Stimulated activated CD8-positive, alpha-beta memory T cell treated with anti-CD3 and anti-CD28 coated beads, Interleukin-12 subunit alpha, Interleukin-12 subunit beta, amount 100 ng/mL, for 4 hours (primary cell): Measurements from ENCODE around the gene IQUB.
"Not testable (repeated sequence)": the region's sequence is repeated elsewhere in the genome, so short reads cannot be mapped to it uniquely, and the experiment has no call there.

Experiments used
- DNase-seq: peaks from one replicate; pipeline ENCODE4 v3.0.0-alpha.2; 2020; ENCODE audit warnings: low read depth

The IQUB gene

DNA sequence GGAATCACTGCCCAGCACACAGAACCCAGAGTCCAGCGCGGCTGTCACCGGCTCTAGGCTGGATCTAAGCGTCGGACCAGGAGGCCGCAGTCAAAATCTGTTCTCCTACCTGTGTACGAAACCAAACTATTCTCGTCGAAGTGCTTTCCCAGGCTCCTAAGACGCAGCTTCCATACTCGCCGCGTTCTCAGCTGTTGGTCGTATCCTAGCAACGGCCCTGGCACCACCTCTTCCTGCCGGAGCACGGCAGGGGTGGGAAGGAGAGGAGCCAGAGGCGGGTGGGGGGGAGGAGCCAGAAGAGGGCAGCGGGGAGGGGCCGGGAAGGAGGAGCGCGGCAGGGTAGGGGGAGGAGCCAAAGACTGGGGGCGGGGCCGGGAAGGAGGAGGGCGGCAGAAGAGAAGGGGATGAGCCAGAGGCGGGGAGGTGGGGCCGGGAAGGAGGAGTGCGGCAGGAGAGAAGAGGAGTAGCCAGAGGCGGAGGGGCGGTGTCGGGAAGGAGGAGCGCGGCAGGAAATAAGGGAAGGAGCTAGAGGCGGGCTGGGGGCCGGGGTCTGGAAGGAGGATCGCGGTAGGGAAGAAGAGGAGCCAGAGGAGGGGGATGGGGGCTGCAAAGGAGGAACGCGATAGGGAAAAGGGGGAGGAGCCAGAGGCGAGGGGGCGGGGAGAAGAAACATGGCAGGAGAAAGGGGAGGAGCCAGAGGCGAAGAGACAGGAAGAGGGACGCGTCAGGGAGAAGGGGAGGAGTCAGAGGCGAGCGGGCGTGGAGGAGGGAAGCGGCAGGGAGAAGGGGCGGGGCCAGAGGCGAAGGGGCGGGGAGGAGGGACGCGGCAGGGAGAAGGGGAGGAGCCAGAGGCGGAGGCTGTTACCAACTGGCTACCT is at the start of gene IQUB:
TSS of gene IQUB (minus strand) at position 213 of the 878 bp plus-strand sequence. CDS start 22,255 bp downstream, outside the sequence.
- peak; percentile 88 for DNase-seq

DNA sequence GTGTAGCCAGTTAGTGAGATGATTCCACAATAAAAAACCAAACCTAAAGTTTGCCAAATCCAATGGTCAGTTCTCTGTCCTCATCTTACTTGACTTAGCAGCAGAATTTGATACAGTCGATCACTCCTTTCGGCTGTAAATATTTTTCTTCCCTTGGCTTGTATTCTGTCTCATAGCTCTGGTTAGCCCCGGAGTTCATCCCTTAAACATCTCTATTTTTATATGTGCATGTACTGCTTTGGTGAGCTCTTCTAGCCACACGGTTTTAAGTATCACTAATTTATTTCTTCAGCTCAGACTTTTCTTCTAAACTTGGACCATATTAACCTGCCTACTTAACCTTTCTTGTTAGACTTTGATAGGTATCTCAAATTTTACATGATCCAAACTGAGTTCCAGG is 49.4 kb upstream of the IQUB start:
- no peak for DNase-seq

- DNase-seq: no peak
These were observed 46.7 kb upstream of the IQUB start for GRCh38 chr7:123581162-123581459.

DNA sequence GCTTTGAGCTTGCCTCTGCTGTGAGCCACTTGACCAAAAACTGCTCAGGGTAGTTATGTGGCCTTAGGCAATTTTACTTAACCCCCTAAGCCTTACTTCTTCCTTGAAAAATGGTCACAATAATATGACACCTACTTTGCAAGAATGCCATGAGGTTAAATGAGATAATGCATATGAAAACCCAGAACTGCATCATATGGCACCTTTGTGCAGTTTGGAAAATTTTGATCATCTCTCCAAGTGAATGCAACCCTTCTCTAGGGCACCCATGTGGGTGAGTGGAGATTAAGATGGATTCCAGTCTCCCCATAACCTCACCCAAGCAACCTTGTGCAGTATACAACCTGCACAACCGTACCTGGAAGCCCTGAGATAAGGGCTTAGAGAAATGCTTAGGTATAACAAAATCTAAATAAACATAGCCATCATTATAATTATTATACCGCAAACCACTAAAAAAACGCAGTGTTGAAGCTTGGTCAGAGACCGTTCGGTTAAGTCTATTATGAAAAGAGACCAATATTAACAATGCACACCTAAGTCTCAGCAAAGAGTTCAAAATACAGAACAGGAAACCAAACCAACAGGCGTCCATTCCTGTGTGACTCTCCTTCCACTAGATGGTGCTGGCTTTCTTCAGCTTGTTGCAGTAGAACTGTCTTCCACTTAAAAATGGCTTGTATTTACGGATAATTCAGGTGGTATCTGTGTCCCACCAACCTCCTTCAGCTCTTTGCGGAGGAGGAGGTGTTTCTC is 46.2 kb upstream of the IQUB start:
- DNase-seq: no peak

GRCh38 chr7:123579416-123579815 is 45.0 kb upstream of the IQUB start:
- no peak for DNase-seq

DNA sequence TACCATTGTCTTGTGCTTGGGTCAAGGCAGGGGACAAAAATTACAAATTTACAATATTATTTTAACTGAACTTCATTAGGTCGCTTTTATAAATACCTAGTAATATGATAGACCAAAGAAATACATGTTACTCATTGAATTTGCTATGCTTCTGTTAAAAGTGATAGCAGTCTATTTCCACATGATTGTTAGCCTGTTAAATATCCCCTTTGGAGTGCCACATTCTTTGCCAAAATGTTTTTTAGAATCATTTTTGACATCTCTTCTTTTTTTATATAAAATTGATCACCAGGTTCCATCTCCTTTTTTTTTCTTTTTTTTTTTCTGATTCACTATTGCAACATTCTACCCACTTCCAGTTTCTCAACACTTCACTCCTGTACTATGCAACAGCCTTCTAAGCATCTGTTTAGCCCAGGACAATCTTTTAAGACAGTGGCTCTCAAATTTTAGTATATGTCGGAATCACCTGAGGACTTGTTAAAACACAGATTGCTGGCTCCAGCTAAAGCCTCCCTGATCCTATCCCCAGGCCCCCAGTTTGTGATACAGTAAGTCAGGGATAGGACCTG is 39.6 kb upstream of the IQUB start:
- DNase-seq: no peak

- DNase-seq: no peak
These were observed 38.9 kb upstream of the IQUB start for GRCh38 chr7:123573341-123573740.

DNA sequence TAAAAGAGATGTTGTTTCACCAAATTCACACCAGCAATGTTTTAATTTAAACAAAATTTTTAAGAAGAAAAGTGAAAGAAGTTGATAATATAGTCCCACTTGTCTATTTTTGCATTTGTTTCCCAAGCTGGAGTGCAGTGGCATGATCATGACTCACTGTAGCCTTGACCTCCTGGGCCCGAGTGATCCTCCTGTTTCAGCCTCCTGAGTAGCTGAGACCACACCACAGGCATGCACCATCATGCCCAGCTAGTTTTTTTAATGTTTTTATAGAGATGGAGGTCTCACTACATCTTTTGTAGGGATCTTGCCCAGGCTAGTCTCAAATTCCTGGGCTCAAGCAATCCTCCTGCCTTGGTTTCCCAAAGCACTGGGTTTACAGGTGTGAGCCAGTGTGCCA is 37.3 kb upstream of the IQUB start:
- no peak for DNase-seq

- DNase-seq: no peak
These were observed 36.8 kb upstream of the IQUB start for GRCh38 chr7:123571187-123571586.

- no peak for DNase-seq
These were observed 36.2 kb upstream of the IQUB start for GRCh38 chr7:123570390-123571182.

GRCh38 chr7:123569352-123570010 is 35.1 kb upstream of the IQUB start:
- DNase-seq: no peak

DNA sequence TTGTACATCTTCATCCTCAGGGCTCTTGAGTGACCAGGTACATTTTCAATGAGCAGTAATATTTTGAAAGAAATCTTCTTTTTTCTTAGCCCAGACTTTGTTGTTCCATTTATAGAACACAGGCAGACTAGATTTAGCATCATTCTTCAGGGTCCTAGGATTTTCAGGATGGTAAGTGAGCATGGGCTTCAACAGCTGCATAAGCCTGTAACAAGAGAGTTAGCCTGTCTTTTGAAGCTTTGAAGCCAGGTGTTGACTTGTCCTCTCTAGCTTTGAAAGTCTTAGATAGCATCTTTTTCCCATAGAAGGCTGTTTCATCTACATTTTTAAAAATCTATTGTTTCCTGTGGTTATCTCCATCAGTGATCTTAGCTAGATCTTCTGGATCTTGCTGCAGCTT is 27.7 kb upstream of the IQUB start:
- no peak for DNase-seq

GRCh38 chr7:123558289-123558874 is 24.0 kb upstream of the IQUB start:
- DNase-seq: no peak

DNA sequence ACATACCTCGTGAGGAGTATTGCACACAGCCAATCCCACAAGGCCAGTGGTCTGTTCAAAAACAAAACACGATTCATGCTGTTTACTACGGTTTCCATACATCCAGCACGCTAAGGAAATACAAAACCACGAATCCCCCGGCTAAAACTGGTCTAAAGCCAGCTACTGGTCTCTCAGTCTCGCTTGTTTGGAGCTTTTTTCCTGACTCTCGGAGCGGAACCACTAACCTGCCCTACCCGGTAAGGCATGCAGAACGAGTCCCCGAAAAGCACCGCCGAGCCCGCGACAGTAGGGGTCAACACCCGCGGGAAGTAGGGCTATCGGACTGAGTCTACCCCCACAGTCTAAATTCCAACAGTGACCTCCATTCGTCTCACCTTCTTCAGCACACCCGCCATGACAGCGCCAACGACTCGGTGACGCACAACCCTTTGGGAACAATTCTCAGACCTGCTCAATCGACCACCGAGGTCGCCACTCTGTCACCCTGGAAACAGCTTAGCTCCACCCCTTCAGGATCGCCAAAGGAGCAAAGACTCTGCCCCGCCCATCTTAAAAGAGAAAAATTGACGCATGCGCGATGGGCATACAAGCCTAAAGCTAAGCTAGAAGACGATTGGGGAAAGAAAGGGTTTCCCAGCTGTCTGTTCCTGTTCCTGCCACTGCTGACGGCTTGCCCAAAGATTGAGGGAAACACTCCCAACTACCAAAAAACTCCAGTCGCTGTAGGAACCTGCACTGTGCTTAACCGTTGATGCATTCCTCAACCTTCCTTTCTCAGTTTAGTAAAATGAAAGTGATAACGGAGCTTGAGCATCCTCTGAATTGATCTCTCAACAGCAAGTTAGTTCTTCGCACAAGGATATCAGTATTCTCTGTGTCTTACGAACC is 23.2 kb upstream of the IQUB start, which contains the start of gene NDUFA5:
TSS of gene NDUFA5 (minus strand) at position 421 of the 891 bp plus-strand sequence. CDS start at position 398, 23 bp downstream.
- DNase-seq: peak; percentile 85

DNA sequence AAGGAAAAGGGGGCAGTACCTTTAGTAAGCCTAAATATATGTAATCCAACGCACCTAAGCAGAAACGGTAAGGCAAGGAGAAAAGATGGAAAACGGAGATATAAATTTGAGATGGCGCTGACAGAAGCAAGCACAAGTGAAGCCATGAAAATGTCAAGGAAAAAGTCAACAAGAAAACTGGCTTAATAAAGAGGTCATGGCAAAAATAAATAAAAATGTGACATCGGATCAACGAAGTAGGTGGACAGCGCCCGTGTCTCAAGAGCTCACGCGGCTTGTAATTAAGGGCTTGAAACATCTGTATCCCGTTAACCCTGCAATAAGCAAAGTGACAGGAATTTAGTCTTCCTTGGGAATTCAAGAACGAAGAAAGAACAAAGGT is 22.6 kb upstream of the IQUB start:
- DNase-seq: no peak

GRCh38 chr7:123555484-123555883 is 21.1 kb upstream of the IQUB start:
- DNase-seq: no peak

DNA sequence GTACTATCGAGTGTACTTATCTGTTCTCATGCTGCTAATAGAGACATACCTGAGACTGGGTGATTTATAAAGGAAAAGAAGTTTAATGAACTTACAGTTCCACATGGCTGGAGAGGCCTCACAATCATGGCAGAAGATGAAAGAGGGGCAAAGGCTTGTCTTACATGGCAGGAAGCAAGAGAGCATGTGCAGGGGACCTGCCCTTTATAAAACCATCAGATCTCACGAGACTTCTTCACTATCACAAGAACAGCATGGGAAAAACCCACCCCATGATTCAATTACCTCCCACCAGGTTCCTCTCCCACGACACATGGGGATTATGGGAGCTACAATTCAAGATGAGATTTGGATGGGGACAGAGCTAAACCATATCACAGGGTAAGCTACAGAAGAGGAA is 18.8 kb upstream of the IQUB start:
- DNase-seq: no peak

DNA sequence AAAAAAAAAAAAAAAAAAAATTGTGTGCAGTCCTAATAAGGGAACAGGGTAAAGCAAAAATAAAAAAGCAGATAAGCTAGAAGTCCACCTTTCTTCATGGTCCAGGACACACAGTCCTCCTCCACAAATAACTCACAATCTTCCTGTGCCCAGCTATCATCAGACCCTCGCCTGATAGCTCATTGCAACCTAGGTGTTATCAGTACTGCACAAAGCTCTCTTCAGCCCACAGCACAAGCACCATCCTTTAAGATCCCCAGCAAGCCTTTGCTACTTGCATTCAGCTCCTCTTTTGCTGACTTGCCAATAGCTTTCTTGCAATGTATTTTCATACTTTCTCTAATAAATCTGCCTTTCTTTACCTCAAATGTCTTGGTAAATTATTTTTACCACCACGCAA is 18.2 kb upstream of the IQUB start:
- DNase-seq: no peak

DNA sequence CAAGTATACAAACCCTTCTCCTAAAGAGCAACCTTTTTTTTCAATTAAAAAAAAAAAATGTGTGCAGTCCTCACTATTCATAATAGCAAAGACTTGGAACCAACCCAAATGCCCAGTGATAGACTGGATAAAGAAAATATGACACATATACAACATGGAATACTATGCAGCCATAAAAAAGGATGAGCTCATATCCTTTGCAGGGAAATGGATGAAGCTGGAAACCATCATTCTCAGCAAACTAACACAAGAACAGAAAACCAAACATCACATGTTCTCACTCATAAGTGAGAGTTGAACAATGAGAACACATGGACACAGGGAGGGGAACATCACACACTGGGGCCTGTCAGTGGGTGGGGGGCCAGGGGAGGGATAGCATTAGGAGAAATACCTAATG is 17.7 kb upstream of the IQUB start:
- not testable (repeated sequence) for DNase-seq

DNA sequence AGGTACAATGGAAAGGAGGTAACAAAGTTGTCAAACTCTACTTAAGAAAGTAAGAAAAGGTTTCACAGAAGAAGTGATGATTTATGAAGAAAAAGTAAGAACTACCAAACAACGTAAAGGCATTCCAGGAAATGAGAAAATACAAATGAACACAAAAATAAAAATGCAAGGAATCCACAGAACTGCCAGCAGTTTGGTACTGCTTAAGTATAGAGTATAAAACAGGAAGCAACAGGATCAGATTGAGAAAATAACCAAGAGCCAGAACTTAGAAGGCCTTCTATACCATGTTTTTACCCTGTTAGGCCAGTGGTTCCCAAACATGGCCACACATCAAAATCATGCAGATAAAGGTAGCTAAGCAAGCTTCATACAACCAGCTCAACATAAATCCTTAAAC is 14.0 kb upstream of the IQUB start:
- DNase-seq: no peak
